Ovary (tissue), 9 donors: Measurements from ENCODE around the gene PLCB3. TPM values are rescaled to one million over a fixed set of nuclear protein-coding genes. Genes with fewer than 3 reads are reported as not detected.
A peak's percentile ranks its signal among the peaks of the same experiment; 100 is the strongest.

Source experiments
- DNase-seq, 5 donors: peaks; one replicate each; pipeline ENCODE4 v3.0.0-alpha.2; 2019 to 2020
- H3K27ac ChIP-seq, 2 donors: fragments of 200-600 bp; one replicate each; pipeline versions ENCODE4 v1.5.1 to v1.8.0; 2019 to 2022
- H3K27me3 ChIP-seq: fragments of 200-600 bp; one replicate; pipeline ENCODE4 v1.8.0; 2022
- H3K36me3 ChIP-seq: fragments of 200-600 bp; sonication (generic); one replicate; pipeline ENCODE4 v1.5.1; 2019
- H3K4me1 ChIP-seq: one replicate; pipeline ENCODE4 v1.8.1; 2013; ENCODE audit warnings: mild to moderate bottlenecking, moderate library complexity; ENCODE audit not compliant: insufficient read depth
- H3K4me3 ChIP-seq: fragments of 200-600 bp; sonication (generic); one replicate; pipeline ENCODE4 v1.5.1; 2017
- H3K9me3 ChIP-seq, 2 donors: fragments of 200-600 bp in 1 of 2; sonication (generic) in 1 of 2; one replicate each; pipeline versions ENCODE4 v1.5.1 to v1.8.1; 2013 to 2019; ENCODE audit warnings: mild to moderate bottlenecking in 1 of 2, moderate library complexity in 1 of 2
- CTCF ChIP-seq, 3 donors: fragments of 450-650 bp in 2 of 3; fragments of 200-600 bp in 1 of 3; IDR thresholded peaks; one replicate each; pipeline versions ENCODE4 v1.5.1 to v1.8.0; 2016 to 2022; ENCODE audit warnings: antibody characterized with exemption in 3 of 3, mild to moderate bottlenecking in 1 of 3
- EP300 ChIP-seq: sonication (generic); formaldehyde crosslinking; IDR thresholded peaks from one replicate; pipeline ENCODE4 v1.6.1; 2017; ENCODE audit warnings: antibody characterized with exemption
- POLR2A ChIP-seq: fragments of 450-650 bp; IDR thresholded peaks from one replicate; pipeline ENCODE4 v1.6.1; 2017; ENCODE audit warnings: antibody characterized with exemption, mild to moderate bottlenecking, moderate library complexity
- WGBS, 3 donors: extraction: QIAGEN DNeasy Blood & Tissue Kit in 1 of 3; methylation state at CpG; one replicate each; pipeline versions ENCODE4 v1.1.5 to v1.1.7; 2013 to 2017; 5-methylcytosine and 5-hydroxymethylcytosine counted together
- intact Hi-C, 4 donors: fragments of 100-400 bp; cut with DNase I; formaldehyde crosslinking; loops; one replicate each; pipeline versions ENCODE4 v1.11.0 to v1.15.1; 2022 to 2023
- polyA plus RNA-seq, 2 donors: library from polyadenylated mRNA; stranded (reverse); fragments of 200-250 nt in 1 of 2; fragments of 350-450 nt in 1 of 2; fragmentation: Illumina TruSeq in 1 of 2; extraction: RNeasy Lipid Tissue Mini Kit (QIAGEN cat#74804) in 1 of 2; gene quantifications; one replicate each; pipeline ENCODE4 v1.2.3, GENCODE V29; 2013 to 2014
- total RNA-seq, 7 donors: library from RNA; depleted of rRNA in 2 of 7; stranded (reverse); fragments of >200 nt in 2 of 7; fragmentation: NEBNext Ultra II Directional in 3 of 7; extraction: Animal tissue kit (Norgen Biotek cat#: 25700) in 3 of 7; gene quantifications; one replicate each; pipeline versions ENCODE4 v1.1.0 to v1.2.4, GENCODE V29; 2016 to 2023
- donor health status: DM: no; HTN: no; CAD: no; lungs with moderate emphysema.
- donor health status: DM: no; HTN: no; CAD: no.
- donor health status: Bipolar disorder and iron deficiency.
- donor health status: DM: yes; HTN: yes; CAD: no.
- donor health status: DM: no; HTN: no; CAD: no.
- donor health status: DM: yes; HTN: yes; CAD: no.

PLCB3 gene
- total and polyA plus RNA-seq, 9 donors: 5.3 to 44.8 (median 29.1) TPM

DNA sequence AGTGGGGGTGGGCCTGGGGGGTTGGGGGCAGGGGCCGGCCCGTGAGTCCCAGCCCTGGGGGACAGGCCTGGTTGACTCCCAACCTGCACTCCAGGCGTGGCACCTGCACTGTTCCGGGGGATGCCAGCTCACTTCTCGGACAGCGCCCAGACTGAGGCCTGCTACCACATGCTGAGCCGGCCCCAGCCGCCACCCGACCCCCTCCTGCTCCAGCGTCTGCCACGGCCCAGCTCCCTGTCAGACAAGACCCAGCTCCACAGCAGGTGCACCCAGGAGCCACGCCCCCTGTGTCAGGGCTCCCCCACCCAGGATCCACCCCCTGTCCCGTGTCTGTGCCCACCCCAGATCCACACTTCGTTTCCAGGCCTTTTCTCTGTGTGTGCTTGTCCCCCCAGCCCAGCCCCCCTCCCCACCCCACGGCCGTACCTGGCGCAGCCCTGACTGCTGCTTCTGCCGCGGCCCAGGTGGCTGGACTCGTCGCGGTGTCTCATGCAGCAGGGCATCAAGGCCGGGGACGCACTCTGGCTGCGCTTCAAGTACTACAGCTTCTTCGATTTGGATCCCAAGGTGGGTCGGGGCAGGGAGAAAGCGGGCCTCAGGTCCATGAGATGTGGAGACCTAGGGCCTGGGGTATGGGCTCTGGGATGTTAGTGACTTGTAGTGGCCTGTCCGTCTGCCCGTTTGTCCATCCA, 40.0 kb upstream of the PLCB3 start:
- no peak for TF ChIP-seq CTCF (IDR thresholded peaks at IDR 0.05)
- no peak for TF ChIP-seq POLR2A
- no peak for TF ChIP-seq EP300
- Histone ChIP-seq H3K27me3 (no peaks in the 10 kb centered on the region), H3K4me3 (no peak overlapping the region), H3K9me3 (no peaks in the 10 kb centered on the region), H3K27ac (no peak overlapping the region), H3K4me1 (peaks cover 4% of the 10 kb centered on the region), H3K36me3 (no peaks in the 10 kb centered on the region)
- DNase-seq: no peak
- intact Hi-C loops: no loop called here
- 82 to 89% (median 84%) methylated on average over 27 to 30 of the region's 30 CpGs for WGBS, 3 donors

DNA sequence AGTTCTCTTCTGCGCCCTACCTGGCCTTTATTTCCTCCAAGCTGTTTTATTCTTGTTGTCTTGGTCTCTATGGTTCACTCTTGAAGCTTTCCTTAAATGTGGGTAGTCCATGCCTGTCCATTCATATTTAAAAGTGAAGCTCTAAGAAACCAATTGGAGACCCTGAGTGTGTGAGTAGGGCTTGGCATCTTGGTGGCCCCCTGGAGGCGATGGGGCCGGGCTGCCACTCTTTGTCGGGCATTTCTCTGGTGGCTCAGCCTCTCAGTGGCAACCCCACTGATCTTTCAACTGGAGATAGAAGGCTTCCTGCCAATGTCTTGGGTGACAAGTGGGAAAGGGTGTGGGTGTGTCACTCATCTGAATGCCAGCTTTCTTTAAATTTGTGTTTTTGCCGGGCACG, 34.5 kb upstream of the PLCB3 start:
- WGBS, 3 donors: 78 to 88% (median 86%) methylated on average over 6 of the region's 6 CpGs
- Histone ChIP-seq H3K4me1 (no peaks in the 10 kb centered on the region), H3K9me3 (no peaks in the 10 kb centered on the region), H3K36me3 (no peaks in the 10 kb centered on the region), H3K4me3 (no peak overlapping the region), H3K27me3 (no peaks in the 10 kb centered on the region), H3K27ac (no peak overlapping the region)
- DNase-seq: no peak
- intact Hi-C loops: no loop called here
- TF ChIP-seq CTCF (IDR thresholded peaks at IDR 0.05) (no peak), POLR2A (no peak), EP300 (no peak)

- WGBS, 3 donors: 46 to 66% (median 56%) methylated on average over 8 to 11 of the region's 11 CpGs
- intact Hi-C loops: no loop called here
- H3K27ac ChIP-seq: no peak overlapping the region
- no peaks in the 10 kb centered on the region for H3K9me3 ChIP-seq
- H3K27me3 ChIP-seq: no peaks in the 10 kb centered on the region
- DNase-seq: peak in 2 of 5 donors; percentile 22 to 29
- no peak for TF ChIP-seq CTCF (IDR thresholded peaks at IDR 0.05)
- H3K4me3 ChIP-seq: no peak overlapping the region
- peaks cover 3% of the 10 kb centered on the region for H3K4me1 ChIP-seq
- no peaks in the 10 kb centered on the region for H3K36me3 ChIP-seq
These were observed 32.5 kb upstream of the PLCB3 start for GRCh38 chr11:64218628-64219353.

DNA sequence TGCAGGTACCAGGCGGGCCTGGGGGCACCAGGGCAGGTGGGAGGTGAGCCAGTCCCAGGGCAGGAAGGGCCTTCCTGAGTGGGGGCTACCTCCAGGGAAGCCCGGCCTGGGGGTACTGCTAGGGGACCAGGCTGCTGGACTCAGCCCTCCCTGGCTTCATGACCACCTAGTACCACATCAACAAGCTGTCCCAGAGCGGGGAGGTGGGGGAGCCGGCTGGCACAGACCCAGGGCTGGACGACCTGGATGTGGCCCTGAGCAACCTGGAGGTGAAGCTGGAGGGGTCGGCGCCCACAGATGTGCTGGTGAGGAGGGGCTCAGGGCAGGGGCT, 32.0 kb upstream of the PLCB3 start:
- no peaks in the 10 kb centered on the region for H3K27me3 ChIP-seq
- H3K9me3 ChIP-seq: no peaks in the 10 kb centered on the region
- no peaks in the 10 kb centered on the region for H3K36me3 ChIP-seq
- no peak overlapping the region for H3K4me3 ChIP-seq
- DNase-seq: peak in 3 of 5 donors; percentile 25 to 36 (median 25)
- WGBS, 3 donors: 67 to 85% (median 75%) methylated on average over 7 of the region's 7 CpGs
- peaks cover 3% of the 10 kb centered on the region for H3K4me1 ChIP-seq
- no peak overlapping the region for H3K27ac ChIP-seq
- TF ChIP-seq CTCF (IDR thresholded peaks at IDR 0.05): no peak
- TF ChIP-seq EP300: no peak
- no peak for TF ChIP-seq POLR2A
- intact Hi-C loops: no loop called here
